Lung (tissue), 12 donors: ENCODE measurements around the gene GRID1. TPM values are rescaled to one million over a fixed set of nuclear protein-coding genes. Genes with fewer than 3 reads are reported as not detected.

ENCODE experiments used
- ATAC-seq: fragments of 200-7000 bp; cut with Tn5 transposase; one replicate; pipeline ENCODE4 v1.9.1; 2020; ENCODE audit warnings: moderate number of reproducible peaks; ENCODE audit not compliant: insufficient read depth, low FRiP score
- DNase-seq, 3 donors: peaks; one replicate each; pipeline ENCODE4 v3.0.0-alpha.2; 2013 to 2017
- H3K27ac ChIP-seq, 2 donors: one replicate each; pipeline ENCODE4 v1.5.1; 2013; ENCODE audit warnings: mild to moderate bottlenecking in 2 of 2, moderate library complexity in 2 of 2, control low read depth in 1 of 2, inconsistent platforms in 1 of 2, low read depth in 1 of 2, low read length in 1 of 2
- H3K27me3 ChIP-seq, 3 donors: one replicate each; pipeline ENCODE4 v1.5.1; 2013; ENCODE audit warnings: low read length in 2 of 3; ENCODE audit not compliant: control insufficient read depth in 3 of 3, insufficient read depth in 3 of 3
- H3K36me3 ChIP-seq, 4 donors: one replicate each; pipeline ENCODE4 v1.5.1; 2013; ENCODE audit warnings: low read length in 4 of 4, mild to moderate bottlenecking in 1 of 4, moderate library complexity in 1 of 4; ENCODE audit not compliant: control insufficient read depth in 4 of 4, insufficient read depth in 4 of 4
- H3K4me1 ChIP-seq, 5 donors: one replicate each; pipeline ENCODE4 v1.5.1; 2013; ENCODE audit warnings: low read length in 5 of 5, mild to moderate bottlenecking in 2 of 5, moderate library complexity in 1 of 5; ENCODE audit not compliant: control insufficient read depth in 5 of 5, insufficient read depth in 5 of 5
- H3K4me3 ChIP-seq: one replicate; pipeline ENCODE4 v1.5.1; 2013; ENCODE audit warnings: mild to moderate bottlenecking, control low read depth, moderate library complexity
- H3K9ac ChIP-seq, 2 donors: one replicate each; pipeline ENCODE4 v1.5.1; 2013; ENCODE audit warnings: low read length in 2 of 2, control low read depth in 1 of 2; ENCODE audit not compliant: insufficient read depth in 1 of 2
- H3K9me3 ChIP-seq, 4 donors: one replicate each; pipeline ENCODE4 v1.5.1; 2013; ENCODE audit warnings: low read length in 3 of 4, mild to moderate bottlenecking in 1 of 4, moderate library complexity in 1 of 4; ENCODE audit not compliant: control insufficient read depth in 4 of 4, insufficient read depth in 3 of 4
- CTCF ChIP-seq: IDR thresholded peaks from 2 replicates; pipeline ENCODE4 v1.5.1; 2012; ENCODE audit warnings: mild to moderate bottlenecking; ENCODE audit errors: control extremely low read depth, extremely low read depth
- WGBS, 2 donors: extraction: QIAGEN DNeasy Blood & Tissue Kit; methylation state at CpG; one replicate each; pipeline ENCODE4 v1.1.7; 2013; 5-methylcytosine and 5-hydroxymethylcytosine counted together
- polyA plus RNA-seq, 2 donors: library from polyadenylated mRNA; stranded (reverse); fragments of 200-250 nt; gene quantifications; one replicate each; pipeline ENCODE4 v1.2.1, GENCODE V29; 2013
- total RNA-seq, 2 donors: library from RNA; depleted of rRNA in 1 of 2; stranded (reverse); fragments of >200 nt in 1 of 2; gene quantifications; one replicate each; pipeline ENCODE4 v1.2.1, GENCODE V29; 2014 to 2021
- donor health status: control.
- donor health status: control.
- donor health status: Bipolar disorder and iron deficiency.
- donor health status: healthy.
- donor health status: DM: yes; HTN: yes; CAD: no.

GRID1 gene
- total and polyA plus RNA-seq, 4 donors = 1.1 to 3.6 (median 2.2) TPM

GRCh38 chr10:85863301-85864172 is 503.1 kb downstream of the GRID1 start:
- WGBS, 2 donors = 61 to 64% methylated on average over 7 of the region's 7 CpGs
- H3K27ac ChIP-seq = no peak overlapping the region
- no peaks in the 10 kb centered on the region for H3K27me3 ChIP-seq
- H3K9ac ChIP-seq = no peak overlapping the region
- H3K36me3 ChIP-seq = no peaks in the 10 kb centered on the region
- DNase-seq (no peak), ATAC-seq (no peak)
- H3K4me3 ChIP-seq = no peak overlapping the region
- H3K9me3 ChIP-seq = peaks cover 0 to 4% (median 0%) of the 10 kb centered on the region in 4 donors
- no peak for TF ChIP-seq CTCF
- peaks cover 0 to 3% (median 0%) of the 10 kb centered on the region in 5 donors for H3K4me1 ChIP-seq

GRCh38 chr10:85862771-85863170 is 503.8 kb downstream of the GRID1 start:
- Histone ChIP-seq H3K4me3 (no peak overlapping the region), H3K27ac (no peak overlapping the region), H3K4me1 (peaks cover 0 to 3% (median 0%) of the 10 kb centered on the region in 5 donors), H3K27me3 (no peaks in the 10 kb centered on the region), H3K36me3 (no peaks in the 10 kb centered on the region), H3K9ac (no peak overlapping the region), H3K9me3 (peaks cover 0 to 6% (median 0%) of the 10 kb centered on the region in 4 donors)
- DNase-seq (no peak), ATAC-seq (no peak)
- no peak for TF ChIP-seq CTCF
- WGBS, 2 donors = 32 to 41% methylated on average over 6 of the region's 6 CpGs

- DNase-seq (no peak), ATAC-seq (no peak)
- no peaks in the 10 kb centered on the region for H3K36me3 ChIP-seq
- no peak overlapping the region for H3K4me3 ChIP-seq
- no peak overlapping the region for H3K9ac ChIP-seq
- H3K27me3 ChIP-seq = no peaks in the 10 kb centered on the region
- H3K27ac ChIP-seq = no peak overlapping the region
- TF ChIP-seq CTCF = no peak
- peaks cover 0 to 3% (median 0%) of the 10 kb centered on the region in 5 donors for H3K4me1 ChIP-seq
- peaks cover 0 to 6% (median 0%) of the 10 kb centered on the region in 4 donors for H3K9me3 ChIP-seq
- 76 to 78% methylated on average over 3 of the region's 3 CpGs for WGBS, 2 donors
Observed at GRCh38 chr10:85861513-85862197, 504.9 kb downstream of the GRID1 start.
